Measurements from ENCODE around the gene MBNL1.

MBNL1 gene

DNA sequence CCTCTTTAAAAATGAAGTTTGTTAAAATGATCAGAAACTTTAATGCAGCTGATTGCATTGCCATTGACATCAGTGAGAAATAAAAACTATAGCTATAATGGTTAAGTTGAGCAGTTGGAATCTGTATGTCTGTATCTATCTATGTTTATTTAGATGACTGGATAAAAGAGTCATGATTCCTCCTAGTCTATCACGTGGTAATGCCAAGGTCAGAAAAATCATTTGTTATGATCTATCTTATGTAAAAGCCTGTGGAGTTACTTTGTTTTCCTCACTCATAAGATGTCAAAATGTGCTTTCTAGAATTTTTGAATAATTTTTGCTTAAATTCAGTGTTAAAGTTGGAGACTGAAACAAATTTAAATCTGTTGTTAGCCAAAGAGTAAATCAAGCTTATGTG, 63.3 kb downstream of the MBNL1 start:
- CTCF ChIA-PET = interaction anchor here (0.7 kb wide), 1 partner anchor 63 kb away, joined by 3 read pairs; the partner anchor contains the start of gene MBNL1
- H3K9me3 ChIP-seq (ENCODE audit: control insufficient read depth, insufficient read depth, low read depth, low read length) = no peaks in the 10 kb centered on the region

DNA sequence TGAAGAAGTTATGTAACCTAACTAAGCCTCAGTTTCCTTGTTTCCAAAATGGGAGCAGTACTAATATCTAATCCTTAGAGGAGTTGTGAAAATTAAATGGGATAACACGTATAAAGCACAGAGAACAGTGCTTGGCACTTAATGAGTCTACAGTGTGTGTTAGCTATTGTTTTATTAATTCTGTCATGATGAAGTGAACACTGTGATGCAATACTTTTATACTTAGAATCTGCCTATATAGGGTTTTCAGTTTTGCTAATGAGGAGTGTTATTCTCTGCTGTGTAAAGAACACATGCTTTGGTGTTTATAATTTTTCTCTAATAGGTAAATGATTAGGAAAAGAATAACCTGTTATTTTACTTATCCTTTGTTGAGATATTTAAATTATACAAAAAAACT, 65.2 kb downstream of the MBNL1 start:
- H3K36me3 ChIP-seq (ENCODE audit: control insufficient read depth in 2 of 2, insufficient read depth in 1 of 2, low read length in 2 of 2) = peaks cover 0 to 5% of the 10 kb centered on the region in 2 experiments; a peak in 1 of 3 replicates
- H3K27ac ChIP-seq (ENCODE audit: extremely low read depth, low read depth, low read length) = no peak overlapping the region
- no peak for TF ChIP-seq ZNF416 (tag by site-specific recombination; IDR thresholded peaks at IDR 0.05)
- TF ChIP-seq ZNF214 (tag by site-specific recombination; IDR thresholded peaks at IDR 0.05; ENCODE audit: borderline replicate concordance) = no peak
- TF ChIP-seq ZNF830 (tag by site-specific recombination; IDR thresholded peaks at IDR 0.05; ENCODE audit: low read depth) = no peak
- TF ChIP-seq KLF16 (tag by site-specific recombination; IDR thresholded peaks at IDR 0.05) = no peak
- TF ChIP-seq, protein P1, sequence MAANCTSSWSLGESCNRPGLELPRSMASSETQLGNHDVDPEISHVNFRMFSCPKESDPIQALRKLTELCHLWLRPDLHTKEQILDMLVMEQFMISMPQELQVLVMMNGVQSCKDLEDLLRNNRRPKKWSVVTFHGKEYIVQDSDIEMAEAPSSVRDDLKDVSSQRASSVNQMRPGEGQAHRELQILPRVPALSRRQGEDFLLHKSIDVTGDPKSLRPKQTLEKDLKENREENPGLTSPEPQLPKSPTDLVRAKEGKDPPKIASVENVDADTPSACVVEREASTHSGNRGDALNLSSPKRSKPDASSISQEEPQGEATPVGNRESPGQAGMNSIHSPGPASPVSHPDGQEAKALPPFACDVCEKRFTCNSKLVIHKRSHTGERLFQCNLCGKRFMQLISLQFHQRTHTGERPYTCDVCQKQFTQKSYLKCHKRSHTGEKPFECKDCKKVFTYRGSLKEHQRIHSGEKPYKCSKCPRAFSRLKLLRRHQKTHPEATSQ (tag by site-specific recombination; IDR thresholded peaks at IDR 0.05) = no peak
- TF ChIP-seq, protein P2, sequence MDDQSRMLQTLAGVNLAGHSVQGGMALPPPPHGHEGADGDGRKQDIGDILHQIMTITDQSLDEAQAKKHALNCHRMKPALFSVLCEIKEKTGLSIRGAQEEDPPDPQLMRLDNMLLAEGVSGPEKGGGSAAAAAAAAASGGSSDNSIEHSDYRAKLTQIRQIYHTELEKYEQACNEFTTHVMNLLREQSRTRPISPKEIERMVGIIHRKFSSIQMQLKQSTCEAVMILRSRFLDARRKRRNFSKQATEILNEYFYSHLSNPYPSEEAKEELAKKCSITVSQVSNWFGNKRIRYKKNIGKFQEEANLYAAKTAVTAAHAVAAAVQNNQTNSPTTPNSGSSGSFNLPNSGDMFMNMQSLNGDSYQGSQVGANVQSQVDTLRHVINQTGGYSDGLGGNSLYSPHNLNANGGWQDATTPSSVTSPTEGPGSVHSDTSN (CRISPR knock-in tag; IDR thresholded peaks at IDR 0.05) = no peak
- no peak for TF ChIP-seq GLI4 (tag by site-specific recombination; IDR thresholded peaks at IDR 0.05)
- TF ChIP-seq ZNF292 (tag by site-specific recombination; IDR thresholded peaks at IDR 0.05; ENCODE audit: borderline replicate concordance, low read depth) = no peak
- TF ChIP-seq ZNF544 (tag by site-specific recombination; IDR thresholded peaks at IDR 0.05) = no peak
- no peak for TF ChIP-seq ZNF112 (tag by site-specific recombination; IDR thresholded peaks at IDR 0.05)
- no peak for TF ChIP-seq SP2 (tag by site-specific recombination; IDR thresholded peaks at IDR 0.05)
- no peak overlapping the region for H3K4me3 ChIP-seq (ENCODE audit: low read depth, low read length)
- POLR2A ChIA-PET = interaction anchor here (0.6 kb wide), 1 partner anchor 65 kb away, joined by 3 read pairs; no protein-coding TSS in a partner anchor
- no peaks in the 10 kb centered on the region for H3K4me1 ChIP-seq (ENCODE audit: control insufficient read depth, insufficient read depth, low read length)
- no peaks in the 10 kb centered on the region for H3K9me3 ChIP-seq (ENCODE audit: control insufficient read depth, insufficient read depth, low read depth, low read length)
- CTCF ChIA-PET = no interaction called here

More for the DNA sequence above, 63.3 kb downstream of the MBNL1 start:
- Histone ChIP-seq H3K36me3 (ENCODE audit: control insufficient read depth in 2 of 2, insufficient read depth in 1 of 2, low read length in 2 of 2) (peaks cover 0 to 5% of the 10 kb centered on the region in 2 experiments; a peak in 1 of 3 replicates), H3K4me3 (ENCODE audit: low read depth, low read length) (no peak overlapping the region), H3K4me1 (ENCODE audit: control insufficient read depth, insufficient read depth, low read length) (no peaks in the 10 kb centered on the region), H3K27ac (ENCODE audit: extremely low read depth, low read depth, low read length) (no peak overlapping the region)
- TF ChIP-seq ZNF473 (tag by site-specific recombination; IDR thresholded peaks at IDR 0.05) = no peak
- no peak for TF ChIP-seq ZNF366 (tag by site-specific recombination; conservative IDR thresholded peaks at IDR 0.05)
- no peak for TF ChIP-seq ZNF202 (tag by site-specific recombination; IDR thresholded peaks at IDR 0.05; ENCODE audit: borderline replicate concordance)
- TF ChIP-seq BCL11A (tag by site-specific recombination; IDR thresholded peaks at IDR 0.05; ENCODE audit: low read depth) = no peak
- TF ChIP-seq SETDB1 (IDR thresholded peaks at IDR 0.05; ENCODE audit: insufficient read length, low read length) = no peak
- TF ChIP-seq ZFP3 (tag by site-specific recombination; IDR thresholded peaks at IDR 0.05; ENCODE audit: low read depth) = no peak
- no peak for TF ChIP-seq ZNF670 (tag by site-specific recombination; IDR thresholded peaks at IDR 0.05; ENCODE audit: low read depth)
- no peak for TF ChIP-seq ZNF501 (tag by site-specific recombination; IDR thresholded peaks at IDR 0.05)
- no peak for TF ChIP-seq ZNF561 (tag by site-specific recombination; IDR thresholded peaks at IDR 0.05; ENCODE audit: borderline replicate concordance)
- POLR2A ChIA-PET = interaction anchor here (1.1 kb wide), 1 partner anchor 8 kb away, joined by 3 read pairs; no protein-coding TSS in a partner anchor

DNA sequence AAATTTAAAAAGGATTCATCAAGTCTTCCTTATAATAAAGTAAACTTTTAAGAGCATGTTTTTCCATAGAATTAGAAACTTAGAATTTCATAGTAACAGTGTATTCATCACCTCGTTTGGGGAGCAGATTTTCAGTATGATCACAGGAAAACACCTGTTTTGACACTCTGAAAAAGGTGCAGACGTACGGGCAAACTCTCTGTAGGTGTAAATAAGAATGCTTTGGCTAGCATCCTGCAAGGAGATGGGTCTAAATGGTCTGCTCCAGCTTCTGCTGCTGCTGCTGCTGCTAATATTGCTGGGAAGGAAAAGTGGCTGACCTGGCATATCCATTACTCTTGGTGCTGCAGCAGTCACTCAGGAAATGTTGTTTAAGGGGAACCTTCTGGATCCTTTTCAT, 66.0 kb downstream of the MBNL1 start:
- Histone ChIP-seq H3K27ac (ENCODE audit: extremely low read depth, low read depth, low read length) (no peak overlapping the region), H3K36me3 (ENCODE audit: control insufficient read depth in 2 of 2, insufficient read depth in 1 of 2, low read length in 2 of 2) (peaks cover 0 to 5% of the 10 kb centered on the region in 2 experiments; a peak in 1 of 3 replicates), H3K4me3 (ENCODE audit: low read depth, low read length) (no peak overlapping the region), H3K9me3 (ENCODE audit: control insufficient read depth, insufficient read depth, low read depth, low read length) (no peaks in the 10 kb centered on the region), H3K4me1 (ENCODE audit: control insufficient read depth, insufficient read depth, low read length) (no peaks in the 10 kb centered on the region)
- CTCF ChIA-PET = no interaction called here
- POLR2A ChIA-PET = no interaction called here
- TF ChIP-seq, protein P3, sequence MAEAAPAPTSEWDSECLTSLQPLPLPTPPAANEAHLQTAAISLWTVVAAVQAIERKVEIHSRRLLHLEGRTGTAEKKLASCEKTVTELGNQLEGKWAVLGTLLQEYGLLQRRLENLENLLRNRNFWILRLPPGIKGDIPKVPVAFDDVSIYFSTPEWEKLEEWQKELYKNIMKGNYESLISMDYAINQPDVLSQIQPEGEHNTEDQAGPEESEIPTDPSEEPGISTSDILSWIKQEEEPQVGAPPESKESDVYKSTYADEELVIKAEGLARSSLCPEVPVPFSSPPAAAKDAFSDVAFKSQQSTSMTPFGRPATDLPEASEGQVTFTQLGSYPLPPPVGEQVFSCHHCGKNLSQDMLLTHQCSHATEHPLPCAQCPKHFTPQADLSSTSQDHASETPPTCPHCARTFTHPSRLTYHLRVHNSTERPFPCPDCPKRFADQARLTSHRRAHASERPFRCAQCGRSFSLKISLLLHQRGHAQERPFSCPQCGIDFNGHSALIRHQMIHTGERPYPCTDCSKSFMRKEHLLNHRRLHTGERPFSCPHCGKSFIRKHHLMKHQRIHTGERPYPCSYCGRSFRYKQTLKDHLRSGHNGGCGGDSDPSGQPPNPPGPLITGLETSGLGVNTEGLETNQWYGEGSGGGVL (tag by site-specific recombination; IDR thresholded peaks at IDR 0.05) = no peak
- no peak for TF ChIP-seq ZNF600 (tag by site-specific recombination; IDR thresholded peaks at IDR 0.05)
- TF ChIP-seq ZNF19 (tag by site-specific recombination; IDR thresholded peaks at IDR 0.05; ENCODE audit: low read depth) = no peak
- TF ChIP-seq SCRT2 (tag by site-specific recombination; IDR thresholded peaks at IDR 0.05) = no peak
- no peak for TF ChIP-seq ZNF214 (tag by site-specific recombination; IDR thresholded peaks at IDR 0.05; ENCODE audit: borderline replicate concordance)
- TF ChIP-seq ZFP41 (tag by site-specific recombination; IDR thresholded peaks at IDR 0.05; ENCODE audit: borderline replicate concordance) = no peak
- TF ChIP-seq PRDM1 (tag by site-specific recombination; IDR thresholded peaks at IDR 0.05) = no peak
- TF ChIP-seq, protein P4, sequence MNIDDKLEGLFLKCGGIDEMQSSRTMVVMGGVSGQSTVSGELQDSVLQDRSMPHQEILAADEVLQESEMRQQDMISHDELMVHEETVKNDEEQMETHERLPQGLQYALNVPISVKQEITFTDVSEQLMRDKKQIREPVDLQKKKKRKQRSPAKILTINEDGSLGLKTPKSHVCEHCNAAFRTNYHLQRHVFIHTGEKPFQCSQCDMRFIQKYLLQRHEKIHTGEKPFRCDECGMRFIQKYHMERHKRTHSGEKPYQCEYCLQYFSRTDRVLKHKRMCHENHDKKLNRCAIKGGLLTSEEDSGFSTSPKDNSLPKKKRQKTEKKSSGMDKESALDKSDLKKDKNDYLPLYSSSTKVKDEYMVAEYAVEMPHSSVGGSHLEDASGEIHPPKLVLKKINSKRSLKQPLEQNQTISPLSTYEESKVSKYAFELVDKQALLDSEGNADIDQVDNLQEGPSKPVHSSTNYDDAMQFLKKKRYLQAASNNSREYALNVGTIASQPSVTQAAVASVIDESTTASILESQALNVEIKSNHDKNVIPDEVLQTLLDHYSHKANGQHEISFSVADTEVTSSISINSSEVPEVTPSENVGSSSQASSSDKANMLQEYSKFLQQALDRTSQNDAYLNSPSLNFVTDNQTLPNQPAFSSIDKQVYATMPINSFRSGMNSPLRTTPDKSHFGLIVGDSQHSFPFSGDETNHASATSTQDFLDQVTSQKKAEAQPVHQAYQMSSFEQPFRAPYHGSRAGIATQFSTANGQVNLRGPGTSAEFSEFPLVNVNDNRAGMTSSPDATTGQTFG (tag by site-specific recombination; IDR thresholded peaks at IDR 0.05; ENCODE audit: borderline replicate concordance) = no peak

Data from HEK293 (cell line).